ENCODE data around the gene PI16.
A peak's percentile ranks its signal among the peaks of the same experiment; 100 is the strongest.
"Not testable (repeated sequence)": the region's sequence is repeated elsewhere in the genome, so short reads cannot be mapped to it uniquely, and the experiment has no call there.

Gene PI16

GRCh38 chr6:36929607-36930006 lies 24.9 kb upstream of the PI16 start:
- DNase-seq, result peak; percentile 53

- no peak for DNase-seq
These were observed 24.1 kb upstream of the PI16 start for GRCh38 chr6:36930483-36930882.

- no peak for DNase-seq
These were observed 21.4 kb upstream of the PI16 start for GRCh38 chr6:36933102-36933501.

- no peak for DNase-seq
These were observed 21.0 kb upstream of the PI16 start for GRCh38 chr6:36933519-36933918.

- DNase-seq, result no peak
These were observed 19.6 kb upstream of the PI16 start for GRCh38 chr6:36934901-36935300.

GRCh38 chr6:36936824-36937223 lies 17.7 kb upstream of the PI16 start:
- DNase-seq, result no peak

GRCh38 chr6:36937896-36938295 lies 16.6 kb upstream of the PI16 start:
- DNase-seq, result no peak

GRCh38 chr6:36938536-36938935 lies 16.0 kb upstream of the PI16 start:
- no peak for DNase-seq

GRCh38 chr6:36939005-36939404 lies 15.5 kb upstream of the PI16 start:
- not testable (repeated sequence) for DNase-seq

GRCh38 chr6:36940027-36940426 lies 14.5 kb upstream of the PI16 start:
- no peak for DNase-seq

GRCh38 chr6:36941561-36941960 lies 13.0 kb upstream of the PI16 start:
- DNase-seq, result not testable (repeated sequence)

GRCh38 chr6:36942329-36942728 lies 12.2 kb upstream of the PI16 start:
- not testable (repeated sequence) for DNase-seq

- no peak for DNase-seq
These were observed 9.9 kb upstream of the PI16 start for GRCh38 chr6:36944650-36945049.

- no peak for DNase-seq
These were observed 9.2 kb upstream of the PI16 start for GRCh38 chr6:36945301-36945700.

- DNase-seq, result no peak
These were observed 8.0 kb upstream of the PI16 start for GRCh38 chr6:36946526-36946925.

GRCh38 chr6:36947570-36948351 lies 6.8 kb upstream of the PI16 start:
- DNase-seq, result no peak

GRCh38 chr6:36949076-36949475 lies 5.5 kb upstream of the PI16 start:
- not testable (repeated sequence) for DNase-seq

GRCh38 chr6:36949636-36950035 lies 4.9 kb upstream of the PI16 start:
- DNase-seq, result no peak

- no peak for DNase-seq
These were observed 642 bp upstream of the PI16 start for GRCh38 chr6:36953931-36954261.

GRCh38 chr6:36955136-36955535 lies 598 bp downstream of the PI16 start:
- no peak for DNase-seq

GRCh38 chr6:36955671-36956445 lies 1.3 kb downstream of the PI16 start:
- DNase-seq, result no peak

GRCh38 chr6:36956446-36956820 lies 1.9 kb downstream of the PI16 start:
- DNase-seq, result no peak

- no peak for DNase-seq
These were observed 3.3 kb downstream of the PI16 start for GRCh38 chr6:36957773-36958271.

All from NCI-H1105 treated with DMSO at 0.1 percent for 48 hours (cell line).